HepG2 (cell line): Measurements from ENCODE around the gene STK24. TPM values are rescaled to one million over a fixed set of nuclear protein-coding genes. Genes with fewer than 3 reads are reported as not detected.

Source experiments
- ARID3A ChIP-seq: IDR thresholded peaks from 2 replicates; pipeline ENCODE4 v1.6.1; 2012; ENCODE audit warnings: low read depth, low read length, improper control_type of control experiment
- ETV6 ChIP-seq: sonication (generic); formaldehyde crosslinking; conservative IDR thresholded peaks from 2 replicates; pipeline ENCODE4 v1.4.0; 2020; ENCODE audit warnings: missing genetic modification reagents
- GATAD1 ChIP-seq: IDR thresholded peaks from 2 replicates; pipeline ENCODE4 v1.6.1; 2016; ENCODE audit warnings: missing genetic modification reagents, missing compliant biosample characterization
- HNF1B ChIP-seq: sonication (generic); formaldehyde crosslinking; IDR thresholded peaks from 2 replicates; pipeline ENCODE4 v1.5.1; 2020; ENCODE audit warnings: mild to moderate bottlenecking, moderate library complexity, missing genetic modification reagents
- KLF12 ChIP-seq: sonication (generic); formaldehyde crosslinking; IDR thresholded peaks from 2 replicates; pipeline ENCODE4 v1.4.0; 2020; ENCODE audit warnings: missing genetic modification reagents, borderline replicate concordance
- MAX ChIP-seq: IDR thresholded peaks from 2 replicates; pipeline ENCODE4 v1.6.1; 2012; ENCODE audit warnings: inconsistent platforms
- MED13 ChIP-seq: sonication (generic); formaldehyde crosslinking; IDR thresholded peaks from 2 replicates; pipeline ENCODE4 v1.5.0; 2020; ENCODE audit warnings: missing genetic modification reagents
- NR0B2 ChIP-seq: sonication (generic); formaldehyde crosslinking; IDR thresholded peaks from 2 replicates; pipeline ENCODE4 v1.4.0; 2020; ENCODE audit warnings: mild to moderate bottlenecking, missing genetic modification reagents
- PAF1 ChIP-seq: IDR thresholded peaks from 2 replicates; pipeline ENCODE4 v1.6.1; 2016; ENCODE audit warnings: missing genetic modification reagents, missing compliant biosample characterization
- RAD21 ChIP-seq: fragments of 450-650 bp; formaldehyde crosslinking; IDR thresholded peaks from 2 replicates; pipeline ENCODE4 v1.5.0; 2020; ENCODE audit warnings: mild to moderate bottlenecking
- RXRB ChIP-seq: IDR thresholded peaks from 2 replicates; pipeline ENCODE4 v1.6.1; 2016; ENCODE audit warnings: borderline replicate concordance, missing genetic modification reagents, missing compliant biosample characterization
- SPEN ChIP-seq: sonication (generic); formaldehyde crosslinking; IDR thresholded peaks from 2 replicates; pipeline ENCODE4 v1.5.1; 2020; ENCODE audit warnings: low read depth, mild to moderate bottlenecking, missing genetic modification reagents
- U2AF1 ChIP-seq: fragments of 200-400 bp; formaldehyde crosslinking; optimal IDR thresholded peaks from 2 replicates; pipeline ENCODE3; 2017; ENCODE audit warnings: mild to moderate bottlenecking, low read depth, low read length
- ZBTB37 ChIP-seq: sonication (generic); formaldehyde crosslinking; IDR thresholded peaks from 2 replicates; pipeline ENCODE4 v1.4.0; 2020; ENCODE audit warnings: mild to moderate bottlenecking, missing genetic modification reagents
- ZFX ChIP-seq: sonication (generic); formaldehyde crosslinking; IDR thresholded peaks from 2 replicates; pipeline ENCODE4 v1.4.0; 2020; ENCODE audit warnings: mild to moderate bottlenecking, low read depth, missing genetic modification reagents, moderate library complexity
- ZMYM2 ChIP-seq: sonication (generic); formaldehyde crosslinking; IDR thresholded peaks from 2 replicates; pipeline ENCODE4 v1.8.0; 2022; ENCODE audit warnings: mild to moderate bottlenecking, missing genetic modification reagents
- ZNF276 ChIP-seq: sonication (generic); formaldehyde crosslinking; IDR thresholded peaks from 2 replicates; pipeline ENCODE4 v1.4.0; 2020; ENCODE audit warnings: mild to moderate bottlenecking, low read depth, missing genetic modification reagents
- ZNF430 ChIP-seq: sonication (generic); formaldehyde crosslinking; IDR thresholded peaks from 2 replicates; pipeline ENCODE4 v1.9.0; 2021; ENCODE audit warnings: mild to moderate bottlenecking, missing genetic modification reagents
- ZNF451 ChIP-seq: sonication (generic); formaldehyde crosslinking; IDR thresholded peaks from 2 replicates; pipeline ENCODE4 v1.5.0; 2020; ENCODE audit warnings: mild to moderate bottlenecking, missing genetic modification reagents
- ZNF513 ChIP-seq: sonication (generic); formaldehyde crosslinking; conservative IDR thresholded peaks from 2 replicates; pipeline ENCODE4 v1.5.0; 2020; ENCODE audit warnings: missing genetic modification reagents
- polyA plus RNA-seq, 8 experiments: library from polyadenylated mRNA; depleted of rRNA in 3 of 8; stranded (reverse) in 7 of 8; unstranded in 1 of 8; fragments of >200 nt; fragmentation: Illumina TruSeq in 4 of 8; extraction: Trizol in 4 of 8; gene quantifications; 2 replicates each; pipeline versions ENCODE4 v1.2.1 to v1.2.3, GENCODE V29; 2011 to 2016; ENCODE audit warnings: low read depth in 4 of 8, missing spikeins in 1 of 8, mixed read lengths in 1 of 8; ENCODE audit not compliant: insufficient read depth in 1 of 8
- total RNA-seq, 5 experiments: library from RNA; depleted of rRNA; stranded (reverse); fragments of >200 nt; fragmentation: Illumina TruSeq; extraction: Trizol; gene quantifications; 2 replicates each; pipeline ENCODE4 v1.2.3, GENCODE V29; 2016; ENCODE audit warnings: low read depth in 1 of 5

STK24 gene
- total and polyA plus RNA-seq, 2 of the 13 experiments (the other 11 are each of a cell fraction or from before 2014, with no cell fraction given): 51.3 to 73.0 TPM

- TF ChIP-seq ZBTB37 (CRISPR knock-in tag) (no peak), MAX (peak; percentile 9; the same call in 1 of the 2 replicates), RAD21 (CRISPR knock-in tag) (peak; percentile 10; the same call in 1 of the 2 replicates), ZNF513 (CRISPR knock-in tag) (no peak), ZNF451 (CRISPR knock-in tag) (no peak), U2AF1 (peak; percentile 53), ARID3A (no peak), ZNF276 (CRISPR knock-in tag) (no peak; the same call in 1 of the 2 replicates), NR0B2 (CRISPR knock-in tag) (no peak), HNF1B (CRISPR knock-in tag) (peak; percentile 47; the same call in 1 of the 2 replicates), ETV6 (CRISPR knock-in tag) (no peak), RXRB (no peak), ZMYM2 (CRISPR knock-in tag) (no peak), KLF12 (CRISPR knock-in tag) (no peak), SPEN (CRISPR knock-in tag) (no peak; the same call in none of the 2 replicates), ZNF430 (CRISPR knock-in tag) (no peak), PAF1 (CRISPR knock-in tag) (no peak), GATAD1 (CRISPR knock-in tag) (no peak), MED13 (CRISPR knock-in tag) (no peak), ZFX (peak; percentile 77)
Observed at GRCh38 chr13:98576963-98577835, at the start of gene STK24 (continued).
